Measurements from ENCODE around the gene DGKH.

Gene DGKH

DNA sequence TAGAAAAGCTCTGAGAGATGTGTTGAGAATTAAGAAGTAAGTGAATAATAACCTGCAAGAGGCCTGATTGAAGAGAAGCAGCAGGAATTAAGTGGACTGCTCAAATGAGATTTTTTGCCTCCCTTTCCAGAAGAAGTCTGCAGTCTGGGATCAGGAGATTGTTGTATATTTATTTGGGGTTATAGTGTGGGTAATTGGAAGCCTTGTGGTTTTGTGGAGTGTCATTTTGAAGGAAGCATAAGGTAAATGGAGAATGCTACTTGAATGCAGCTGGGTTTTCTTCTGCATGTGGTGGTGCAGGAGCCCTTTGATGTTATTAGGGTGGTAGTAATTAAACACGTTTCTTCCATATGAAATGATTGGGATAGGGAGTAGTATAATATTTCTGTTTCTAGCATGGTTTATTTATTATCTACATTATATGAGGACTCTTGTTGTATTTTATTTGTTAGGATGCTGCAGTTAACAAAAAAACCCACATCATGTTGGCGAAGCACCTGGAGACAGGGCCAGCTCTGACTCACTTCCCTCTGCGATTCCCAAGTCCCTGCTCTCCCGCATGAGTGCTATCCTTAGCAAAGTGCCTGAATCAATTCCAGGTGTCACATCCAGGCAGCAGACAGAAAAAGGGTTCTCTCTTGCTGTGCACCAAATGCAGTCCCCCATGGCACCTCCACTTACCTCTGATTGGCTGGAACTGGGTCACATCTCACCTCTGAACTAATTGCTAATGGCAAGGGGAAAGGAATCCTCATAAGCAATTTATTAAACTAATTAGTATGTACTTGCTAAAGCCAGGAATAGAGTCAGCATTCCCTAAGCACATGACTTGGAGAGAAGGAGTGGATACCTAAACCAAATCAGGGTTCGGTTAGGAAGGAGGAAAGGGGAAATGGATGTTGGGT lies 54.8 kb downstream of the DGKH start:
- H3K9me3 ChIP-seq (ENCODE audit: severe bottlenecking) = no peaks in the 10 kb centered on the region
- H3K27me3 ChIP-seq (ENCODE audit: insufficient read depth, low read depth, severe bottlenecking) = no peaks in the 10 kb centered on the region
- no peak for TF ChIP-seq CTCF (IDR thresholded peaks at IDR 0.05; ENCODE audit: low read depth, low read length)
- DNase-seq = no peak
- H3K4me3 ChIP-seq (ENCODE audit: low read depth, low read length) = no peak overlapping the region
- no peak overlapping the region for H3K27ac ChIP-seq
- no peaks in the 10 kb centered on the region for H3K36me3 ChIP-seq

DNA sequence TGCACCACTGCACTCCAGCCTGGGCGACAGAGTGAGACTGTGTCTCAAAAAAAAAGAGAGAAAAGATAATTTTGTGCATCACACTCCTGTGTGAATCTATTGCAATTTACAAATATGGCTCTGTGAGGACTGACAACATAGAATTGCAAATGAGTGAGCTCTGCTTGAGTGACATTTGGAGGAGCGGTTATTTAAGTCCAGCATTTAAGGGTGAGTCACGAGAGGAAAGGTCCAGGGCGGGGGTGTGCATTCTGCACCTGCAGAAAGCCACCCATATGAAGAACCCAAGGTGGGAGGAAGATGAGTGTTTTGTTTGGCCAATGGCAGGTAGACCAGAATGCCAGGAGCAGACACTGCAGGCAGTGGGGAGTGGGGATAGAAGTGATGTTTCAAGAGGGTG lies 58.5 kb downstream of the DGKH start:
- Histone ChIP-seq H3K27ac (no peak overlapping the region), H3K27me3 (ENCODE audit: insufficient read depth, low read depth, severe bottlenecking) (no peaks in the 10 kb centered on the region), H3K4me3 (ENCODE audit: low read depth, low read length) (no peak overlapping the region), H3K9me3 (ENCODE audit: severe bottlenecking) (no peaks in the 10 kb centered on the region), H3K36me3 (no peaks in the 10 kb centered on the region)
- no peak for DNase-seq
- TF ChIP-seq CTCF (IDR thresholded peaks at IDR 0.05; ENCODE audit: low read depth, low read length) = no peak

DNA sequence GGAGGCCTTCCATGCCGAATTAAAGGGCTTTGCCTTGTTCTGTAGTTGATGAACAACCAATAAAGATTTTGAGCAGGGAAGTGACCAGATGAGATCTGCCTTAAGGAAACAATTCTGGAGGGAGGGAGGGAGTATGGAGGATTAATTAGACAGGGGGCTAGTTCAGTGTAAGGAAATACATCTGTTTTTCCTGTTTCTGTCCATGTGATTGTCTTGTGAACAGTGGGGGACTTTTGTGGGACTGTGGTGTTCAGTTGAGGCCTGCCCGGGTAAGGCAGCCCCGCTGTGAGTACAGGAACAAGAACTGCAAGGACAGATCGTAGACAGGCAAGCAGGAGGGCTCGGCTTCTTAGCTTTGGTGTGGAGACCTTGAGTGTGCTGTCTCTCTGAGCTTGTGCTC lies 59.0 kb downstream of the DGKH start:
- DNase-seq = no peak
- H3K9me3 ChIP-seq (ENCODE audit: severe bottlenecking) = no peaks in the 10 kb centered on the region
- no peak for TF ChIP-seq CTCF (IDR thresholded peaks at IDR 0.05; ENCODE audit: low read depth, low read length)

GRCh38 chr13:42108217-42108616 lies 59.8 kb downstream of the DGKH start:
- DNase-seq = no peak
- H3K9me3 ChIP-seq (ENCODE audit: severe bottlenecking) = no peaks in the 10 kb centered on the region
- H3K27ac ChIP-seq = no peak overlapping the region
- TF ChIP-seq CTCF (IDR thresholded peaks at IDR 0.05; ENCODE audit: low read depth, low read length) = no peak
- no peaks in the 10 kb centered on the region for H3K36me3 ChIP-seq
- no peak overlapping the region for H3K4me3 ChIP-seq (ENCODE audit: low read depth, low read length)
- no peaks in the 10 kb centered on the region for H3K27me3 ChIP-seq (ENCODE audit: insufficient read depth, low read depth, severe bottlenecking)

More for the DNA sequence above, 59.0 kb downstream of the DGKH start:
- no peaks in the 10 kb centered on the region for H3K36me3 ChIP-seq
- H3K27me3 ChIP-seq (ENCODE audit: insufficient read depth, low read depth, severe bottlenecking) = no peaks in the 10 kb centered on the region
- H3K4me3 ChIP-seq (ENCODE audit: low read depth, low read length) = no peak overlapping the region
- H3K27ac ChIP-seq = no peak overlapping the region

- no peak overlapping the region for H3K27ac ChIP-seq
- DNase-seq = no peak
- no peaks in the 10 kb centered on the region for H3K9me3 ChIP-seq (ENCODE audit: severe bottlenecking)
- H3K27me3 ChIP-seq (ENCODE audit: insufficient read depth, low read depth, severe bottlenecking) = no peaks in the 10 kb centered on the region
- no peak overlapping the region for H3K4me3 ChIP-seq (ENCODE audit: low read depth, low read length)
- no peaks in the 10 kb centered on the region for H3K36me3 ChIP-seq
- TF ChIP-seq CTCF (IDR thresholded peaks at IDR 0.05; ENCODE audit: low read depth, low read length) = no peak
Observed at GRCh38 chr13:42109957-42110356, 61.5 kb downstream of the DGKH start.
